GM18520 (cell line): ENCODE results near the gene ADGRA3.
A peak's percentile ranks its signal among the peaks of the same experiment; 100 is the strongest.

Experiments used
- ATAC-seq: cut with Tn5 transposase; IDR thresholded peaks from one replicate; pipeline ENCODE4 v1.9.1; 2021; ENCODE audit not compliant: unreplicated experiment

ADGRA3 gene

DNA sequence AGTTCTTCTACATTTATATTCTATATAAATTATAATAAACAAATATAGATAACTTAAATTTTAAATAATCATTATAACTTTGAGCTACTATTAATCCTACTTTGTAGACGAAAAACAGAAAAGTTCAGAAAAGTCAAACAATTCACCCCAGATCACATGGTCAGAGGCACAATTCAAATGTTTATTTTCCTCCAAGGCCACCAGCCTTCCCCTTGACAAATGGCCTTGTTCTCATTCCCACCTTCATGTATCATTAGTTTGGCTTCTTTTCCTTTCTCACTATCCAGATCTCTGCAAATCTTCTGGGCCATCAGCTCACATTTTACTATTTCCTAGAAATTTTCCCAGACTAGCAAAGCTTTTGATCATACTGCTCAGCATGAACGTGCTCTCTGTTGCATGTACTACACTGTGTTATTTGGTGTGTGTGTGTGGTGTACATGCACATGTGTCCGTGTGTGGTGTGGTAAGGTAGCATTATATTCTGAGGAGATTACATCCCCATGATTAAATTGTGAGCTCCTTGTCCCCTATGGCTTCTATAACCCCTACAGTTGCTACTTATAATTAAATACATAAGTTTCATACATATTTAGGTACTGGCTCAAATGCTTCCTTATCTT, 61.5 kb downstream of the ADGRA3 start:
- ATAC-seq, result no peak

DNA sequence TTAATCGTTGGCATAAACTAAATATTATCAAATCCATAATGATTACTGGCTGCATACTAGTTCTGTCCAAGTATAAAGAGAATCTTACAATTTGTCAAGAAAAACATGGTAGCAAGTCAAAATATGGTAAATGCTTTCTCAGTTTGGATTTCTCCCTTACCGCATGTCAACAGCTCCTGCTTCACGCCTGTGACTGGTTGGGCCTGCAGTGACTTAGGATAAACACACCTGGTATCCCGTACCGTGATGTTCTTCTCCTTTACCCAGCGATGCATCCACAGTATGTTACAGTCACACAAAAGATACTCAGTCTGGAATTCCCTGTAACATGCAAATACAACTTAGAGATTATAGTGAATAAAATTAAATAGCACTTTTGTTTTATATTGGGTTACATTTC, 71.1 kb downstream of the ADGRA3 start:
- ATAC-seq, result no peak

DNA sequence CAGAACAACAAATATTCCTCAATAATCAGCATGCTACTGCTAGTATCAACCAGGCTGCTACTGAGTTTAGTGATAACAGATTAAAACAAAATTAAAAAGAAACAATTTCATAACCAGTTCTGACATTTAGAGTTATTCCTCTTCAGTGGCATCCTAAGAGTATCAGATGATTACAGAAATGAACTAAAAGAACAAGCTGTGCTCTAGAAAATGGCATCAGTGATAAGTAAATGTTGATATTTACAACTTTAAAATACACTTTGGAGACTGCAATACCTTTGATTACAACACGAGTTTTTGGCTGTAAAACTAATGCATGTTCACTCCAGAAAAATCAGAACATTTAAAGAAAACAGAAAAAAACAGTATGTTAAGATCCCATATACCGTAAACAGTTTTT, 72.9 kb downstream of the ADGRA3 start:
- ATAC-seq, result no peak

DNA sequence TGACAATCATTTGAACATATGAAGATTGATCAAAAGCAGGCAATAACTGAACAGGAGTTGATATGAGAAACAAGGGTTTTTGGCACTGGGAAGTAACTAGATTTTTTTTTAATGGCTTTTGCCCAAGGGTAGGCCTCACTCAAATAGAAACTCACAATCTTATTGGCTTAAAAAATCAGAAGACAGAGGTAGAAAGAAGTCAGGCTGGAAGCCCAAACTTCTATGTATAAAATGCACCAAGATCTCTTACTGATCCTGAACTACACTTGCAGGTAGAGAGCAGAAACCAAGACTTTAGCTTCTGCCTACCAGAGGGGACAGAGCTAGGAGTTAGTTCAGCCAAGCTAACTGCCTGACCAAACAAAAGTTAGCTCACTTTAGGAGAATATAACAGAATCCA, 74.9 kb downstream of the ADGRA3 start:
- ATAC-seq, result no peak

DNA sequence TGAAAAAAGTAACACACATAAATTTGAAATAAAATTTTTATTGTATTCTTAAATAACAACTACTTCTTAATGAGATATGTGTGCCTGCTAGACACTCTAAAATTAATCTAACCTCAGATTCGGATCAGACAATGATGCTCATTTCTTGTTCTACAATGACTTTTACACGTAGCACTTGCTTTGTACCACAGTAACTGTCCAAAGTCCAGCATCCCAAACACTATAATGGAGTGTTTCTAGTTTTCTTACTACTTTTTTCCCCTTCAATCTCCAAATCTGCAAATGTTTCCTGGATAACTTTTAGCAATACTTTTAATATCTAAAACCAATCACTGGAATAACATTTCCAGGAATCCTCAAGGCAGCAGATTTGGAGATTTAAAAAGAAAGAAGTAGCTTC, 75.9 kb downstream of the ADGRA3 start:
- no peak for ATAC-seq

DNA sequence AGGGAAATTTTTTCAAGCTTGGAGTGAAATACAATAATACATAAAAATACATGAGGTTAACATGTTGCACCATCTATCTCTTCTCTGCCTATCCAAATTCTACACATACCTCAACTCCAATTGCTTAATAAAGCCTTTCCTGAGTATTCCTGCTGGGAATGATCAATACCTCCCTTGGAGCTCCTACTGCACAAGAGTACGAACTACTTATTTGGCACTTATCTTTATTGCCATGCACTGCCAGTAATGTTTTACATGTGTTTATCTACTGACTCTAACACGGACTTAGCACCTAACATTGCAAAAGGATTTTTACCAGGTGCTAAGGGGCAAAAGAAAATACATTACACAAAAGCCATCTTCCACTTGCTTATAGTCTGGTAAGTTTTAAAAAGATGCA, 80.2 kb downstream of the ADGRA3 start:
- no peak for ATAC-seq

DNA sequence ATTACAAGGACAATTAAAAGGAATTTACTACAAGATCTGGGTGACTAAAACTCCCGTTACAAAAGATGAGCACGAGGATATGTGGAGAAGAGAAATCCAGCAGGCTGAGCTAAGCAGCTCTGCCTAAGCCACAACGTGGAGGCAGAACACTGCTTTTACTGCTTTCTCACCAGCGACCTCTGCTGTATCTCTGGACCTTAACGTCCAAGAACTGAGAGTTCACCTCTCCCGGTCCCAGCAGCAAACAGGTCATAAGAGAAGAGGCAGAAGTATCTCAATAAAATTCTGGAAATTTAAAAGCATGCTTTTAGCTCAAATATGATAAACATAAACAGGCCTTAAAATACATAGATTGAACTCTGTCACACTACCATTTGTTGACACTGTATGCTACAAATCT, 81.0 kb downstream of the ADGRA3 start:
- ATAC-seq, result no peak

DNA sequence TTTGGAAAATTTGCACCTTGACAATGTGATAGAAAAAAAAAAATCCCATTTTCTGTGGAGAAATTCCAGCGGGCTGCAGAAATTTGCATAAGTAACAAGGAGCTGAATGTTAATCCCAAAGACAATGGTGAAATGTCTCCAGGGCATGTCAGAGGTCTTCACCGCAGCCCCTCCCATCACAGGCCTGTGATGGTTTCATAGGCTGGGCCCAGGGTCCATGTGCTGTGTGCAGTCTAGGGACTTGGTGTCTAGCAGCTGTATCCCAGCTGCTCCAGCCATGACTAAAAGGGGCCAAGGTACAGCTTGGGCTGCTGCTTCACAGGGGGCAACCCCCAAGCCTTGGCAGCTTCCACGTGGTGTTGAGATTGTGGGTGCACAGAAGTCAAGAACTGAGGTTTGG, 85.2 kb downstream of the ADGRA3 start:
- no peak for ATAC-seq

DNA sequence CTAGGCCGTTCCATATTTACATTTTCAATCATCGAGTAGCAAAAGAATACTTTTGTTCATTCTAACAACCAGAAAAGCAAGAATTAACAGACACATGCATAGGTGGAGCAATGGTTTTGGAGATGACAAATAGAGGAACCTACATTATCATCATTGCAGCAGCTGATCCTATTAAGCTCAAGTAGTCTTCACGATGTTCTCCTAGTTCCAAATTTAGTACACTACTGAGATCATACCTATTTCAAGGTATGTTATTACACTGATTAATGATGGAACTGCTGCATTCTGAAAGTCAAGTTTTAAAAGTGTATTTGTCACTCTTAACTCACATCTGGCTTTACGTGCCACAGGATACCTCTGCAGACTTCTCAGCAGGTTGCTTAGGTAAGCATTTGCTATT, 87.4 kb downstream of the ADGRA3 start:
- ATAC-seq, result no peak

DNA sequence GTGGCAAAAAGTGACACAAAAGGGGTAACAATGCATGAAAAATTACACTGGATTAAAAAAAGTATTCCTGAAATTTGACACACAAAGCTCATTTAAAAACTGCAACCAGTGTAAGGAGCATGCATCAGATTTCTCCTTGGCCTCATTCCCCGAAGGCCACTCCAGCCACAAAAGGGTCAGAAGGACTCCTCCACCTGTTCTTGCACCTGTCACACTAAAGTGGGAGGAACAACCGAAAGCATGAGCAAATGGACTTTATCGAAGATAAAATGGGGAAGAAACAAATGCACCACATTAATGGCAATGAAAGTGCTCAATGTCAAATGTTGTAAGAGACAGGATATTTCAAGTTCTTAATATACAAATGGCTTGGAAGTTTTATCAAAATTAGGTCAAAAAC, 88.2 kb downstream of the ADGRA3 start:
- no peak for ATAC-seq

DNA sequence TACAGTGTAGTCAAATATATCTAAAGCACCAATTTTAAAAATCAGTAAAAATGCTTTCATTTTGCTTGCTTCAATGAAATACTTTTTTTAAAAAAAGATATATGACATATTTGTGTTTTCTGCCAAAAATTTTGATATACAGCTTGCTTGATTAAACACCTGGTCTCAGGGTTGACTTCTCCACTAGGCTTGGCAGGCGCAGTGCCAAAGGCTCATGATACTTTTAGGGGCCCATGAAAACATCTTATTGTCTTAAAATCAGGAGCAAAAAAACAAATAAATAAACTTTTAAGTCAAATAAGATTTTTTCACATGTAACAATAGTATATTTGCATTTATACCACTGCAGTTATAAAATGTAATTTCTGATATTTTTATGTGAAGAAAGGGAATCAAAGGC, 95.6 kb downstream of the ADGRA3 start:
- ATAC-seq, result no peak

DNA sequence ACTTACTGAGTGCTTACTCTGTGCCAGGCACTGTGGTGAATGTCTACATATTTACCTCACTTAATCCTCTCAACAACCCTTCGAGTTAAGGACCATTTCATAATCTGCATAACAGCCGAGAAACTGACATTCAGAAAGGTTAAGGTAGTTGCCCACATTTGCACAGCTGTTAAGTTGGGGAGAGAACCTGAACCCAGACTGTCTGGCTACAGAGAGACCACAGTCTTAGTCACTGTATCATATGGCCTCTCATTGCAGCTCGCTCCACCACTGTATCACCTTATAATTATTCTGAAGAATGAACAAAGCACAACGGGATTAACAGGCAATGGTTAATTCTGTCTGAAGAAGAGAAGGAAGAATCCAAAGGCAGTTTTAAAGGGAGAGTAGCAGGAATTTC, 98.5 kb downstream of the ADGRA3 start:
- no peak for ATAC-seq

DNA sequence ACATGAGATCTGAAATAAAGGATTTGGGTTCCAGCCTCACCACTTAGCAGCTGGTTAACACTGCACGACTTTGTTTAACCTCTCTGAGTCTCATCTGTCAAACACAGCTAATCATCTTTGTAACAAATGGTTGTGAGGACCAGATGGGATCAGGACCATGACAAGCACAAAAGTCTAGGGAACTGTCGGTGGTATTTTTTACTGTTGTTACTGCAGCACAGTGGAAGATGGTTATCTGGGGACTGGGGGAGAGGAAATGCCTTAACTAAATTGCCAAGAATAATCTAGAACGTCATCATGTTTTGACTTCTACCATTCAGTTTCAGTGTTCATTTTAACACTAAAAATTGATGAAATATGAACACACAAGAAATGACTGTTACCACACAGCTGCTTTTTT, 99.5 kb downstream of the ADGRA3 start:
- no peak for ATAC-seq

DNA sequence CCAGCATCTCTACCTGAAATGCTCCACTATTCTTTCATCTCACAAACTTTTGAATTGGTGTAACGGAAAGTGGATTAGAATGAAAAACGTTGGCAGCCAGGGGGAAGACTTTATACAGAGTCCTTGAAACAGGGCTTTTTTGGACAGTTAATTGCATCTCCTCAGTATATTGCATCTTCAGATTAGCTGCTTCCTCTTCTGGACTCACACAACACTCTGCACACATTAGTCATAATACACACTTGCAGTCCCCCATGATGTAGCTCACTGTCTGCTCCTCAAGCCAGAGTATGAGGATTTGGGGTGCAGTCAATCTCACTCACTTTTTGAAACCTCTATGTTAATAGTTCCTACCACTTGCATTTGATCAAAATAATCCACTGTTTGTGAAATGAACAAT, 101.0 kb downstream of the ADGRA3 start:
- ATAC-seq, result no peak

DNA sequence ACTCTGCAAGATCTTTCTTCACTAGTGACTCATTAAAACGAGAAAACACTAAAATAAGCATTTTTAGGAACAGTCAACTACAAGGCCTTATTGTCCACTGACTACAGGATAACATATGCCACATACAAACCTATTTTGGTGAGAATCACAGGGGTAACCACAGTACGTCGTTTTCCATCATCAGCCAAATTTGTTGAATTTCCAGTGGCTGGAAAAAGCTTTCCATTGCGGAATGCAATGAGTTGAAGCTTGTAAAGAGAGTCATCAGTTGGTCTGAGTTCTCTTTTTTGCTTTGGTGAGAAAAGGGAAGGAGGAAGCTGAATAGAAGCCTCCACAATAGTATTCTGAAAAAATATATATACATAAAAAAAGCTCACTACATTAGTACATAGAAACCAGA, 102.4 kb downstream of the ADGRA3 start:
- ATAC-seq, result no peak

DNA sequence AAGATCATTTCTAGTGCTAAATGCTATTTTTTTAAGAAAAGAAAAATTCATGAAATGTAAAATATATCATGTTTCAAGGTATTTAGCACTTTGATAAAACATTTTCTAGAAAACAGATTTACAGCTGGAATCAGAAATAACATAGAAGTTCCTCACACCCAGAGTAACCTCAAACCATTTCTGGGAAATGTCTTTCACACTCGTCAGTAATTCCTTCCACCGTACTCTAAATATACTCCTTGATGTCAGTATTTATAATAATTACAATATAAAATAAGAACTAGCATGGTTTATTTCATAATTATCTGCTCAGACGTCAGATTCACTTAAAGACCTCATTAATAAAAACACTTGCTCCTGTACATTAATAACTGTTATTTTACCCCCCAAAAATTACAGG, 103.9 kb downstream of the ADGRA3 start:
- ATAC-seq, result no peak

DNA sequence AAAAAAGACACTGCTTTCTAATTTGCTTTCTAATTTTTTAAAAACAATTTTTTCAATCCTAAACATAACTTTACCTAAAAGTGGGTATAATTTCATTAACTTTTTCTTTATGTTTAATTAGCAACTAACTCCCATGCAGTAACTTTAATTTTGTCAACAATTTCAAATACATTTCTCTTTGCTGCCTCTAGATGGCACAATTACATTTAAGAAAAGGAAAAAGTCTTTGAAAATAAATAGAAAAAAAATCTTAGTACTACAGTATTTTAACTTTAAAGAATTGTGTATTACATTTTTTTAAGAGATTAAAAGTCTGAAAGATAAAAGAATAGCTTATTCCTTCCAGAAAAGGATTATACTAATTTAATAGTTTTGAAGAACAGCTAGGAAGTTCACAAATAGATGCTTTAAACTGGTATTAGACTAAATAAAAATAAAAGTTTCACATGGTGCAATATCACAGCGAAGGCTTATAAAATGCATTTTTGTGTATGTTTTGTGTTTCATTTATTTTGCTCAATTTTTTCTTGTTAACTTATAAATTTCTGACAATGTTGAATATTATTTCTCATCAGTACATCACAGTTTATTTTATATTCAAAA, 105.1 kb downstream of the ADGRA3 start:
- no peak for ATAC-seq

DNA sequence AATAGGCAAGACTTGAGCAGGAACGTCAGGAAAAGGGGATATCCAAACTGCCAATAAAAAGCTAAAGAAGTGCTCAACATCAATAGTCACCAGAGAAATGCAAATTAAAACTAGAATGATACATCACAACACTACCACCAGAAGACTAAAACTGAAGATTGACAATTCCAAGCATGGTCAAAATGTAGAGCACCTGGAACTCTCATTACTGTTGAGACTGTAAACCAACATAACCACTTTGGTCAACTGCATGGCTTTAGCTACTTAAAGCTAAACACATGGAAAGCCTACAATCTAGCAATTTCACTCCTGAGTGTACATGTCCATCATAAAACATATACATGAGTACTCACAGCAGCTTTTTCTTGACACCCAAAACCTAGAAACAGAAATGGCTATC, 107.4 kb downstream of the ADGRA3 start:
- ATAC-seq, result no peak

DNA sequence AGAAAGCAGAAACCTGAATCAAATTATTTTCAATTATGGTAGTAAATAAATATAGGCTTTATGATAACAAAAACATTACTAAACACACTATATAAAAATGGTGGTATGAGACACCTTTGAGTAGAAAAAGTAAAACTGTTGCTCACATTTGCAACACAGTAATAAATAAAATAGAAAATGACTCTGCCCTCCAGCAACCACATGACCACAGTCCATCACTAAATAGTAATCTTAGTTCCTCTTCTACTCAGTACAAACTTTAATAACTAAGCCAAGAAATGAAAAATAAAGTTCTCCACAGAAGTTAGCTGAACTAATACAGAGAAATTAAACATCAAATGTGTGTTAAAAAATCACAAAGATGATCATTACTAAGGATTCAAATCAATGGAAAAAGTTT, 108.5 kb downstream of the ADGRA3 start:
- no peak for ATAC-seq

DNA sequence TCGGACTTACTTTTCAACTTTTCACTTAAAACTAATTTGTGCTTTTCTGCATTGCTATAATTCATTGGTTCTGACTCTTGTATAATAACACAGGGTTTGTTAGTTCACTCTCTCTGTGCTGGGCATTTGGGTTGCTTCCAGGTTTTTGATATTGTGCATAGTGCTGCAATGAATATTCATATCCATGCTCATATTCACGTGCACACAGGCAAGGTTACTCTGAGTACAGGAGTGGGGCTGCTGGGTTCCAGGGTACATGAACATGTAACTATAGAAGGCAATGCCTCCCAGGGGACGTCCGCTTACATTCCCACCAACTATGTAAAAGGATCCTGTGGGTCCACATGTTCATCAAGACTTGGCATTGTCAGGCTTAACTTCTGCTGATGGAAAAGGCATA, 117.2 kb downstream of the ADGRA3 start:
- no peak for ATAC-seq

DNA sequence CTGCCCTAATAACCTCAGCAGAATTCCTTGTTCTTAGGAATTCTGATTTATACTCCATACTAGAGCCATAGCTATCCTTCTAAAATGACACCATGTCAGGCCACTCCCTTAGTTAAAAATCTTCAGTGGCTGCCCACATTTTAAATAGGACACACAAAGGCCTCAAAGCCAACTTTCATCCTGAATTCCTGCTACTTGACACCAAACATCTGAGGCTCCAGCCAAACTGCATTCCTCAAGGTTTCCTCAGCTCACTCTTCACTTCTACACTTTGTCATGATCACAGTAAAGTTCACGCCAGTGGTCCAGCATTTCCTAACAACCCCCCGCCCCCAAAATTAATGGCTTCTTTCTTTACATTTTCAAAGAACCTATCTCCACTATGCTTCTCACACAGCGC, 124.3 kb downstream of the ADGRA3 start:
- ATAC-seq, result no peak

DNA sequence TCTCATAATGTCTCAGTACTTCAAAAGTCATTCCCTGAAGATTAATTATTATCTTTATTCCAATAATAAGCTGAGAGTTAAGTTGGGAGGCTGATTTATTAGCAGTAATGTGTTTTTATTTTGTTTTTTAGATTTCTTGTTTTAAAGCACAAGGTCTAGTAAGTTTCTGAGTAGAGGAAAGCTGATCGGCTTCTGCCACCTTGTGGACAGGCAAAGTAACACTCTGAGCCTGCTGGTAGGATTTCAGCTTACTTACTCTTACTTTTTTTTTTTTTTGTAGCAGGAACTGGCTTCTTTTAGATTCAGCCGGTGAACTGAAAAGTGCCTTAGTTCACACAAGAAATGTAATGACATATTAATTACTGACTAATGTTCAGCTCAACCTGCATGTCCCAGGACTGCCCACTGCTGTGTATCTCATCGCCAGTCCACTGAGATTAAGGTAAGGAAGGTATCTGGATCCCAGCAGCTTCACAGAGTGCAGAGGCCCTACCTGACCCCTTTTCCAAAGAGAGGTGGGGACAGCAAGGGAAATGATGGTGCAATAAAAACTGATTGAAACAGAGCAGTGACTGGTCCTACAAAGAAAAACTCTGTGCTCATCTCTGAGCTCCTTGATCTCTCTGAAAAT, 126.5 kb downstream of the ADGRA3 start:
- ATAC-seq, result peak; percentile 72

DNA sequence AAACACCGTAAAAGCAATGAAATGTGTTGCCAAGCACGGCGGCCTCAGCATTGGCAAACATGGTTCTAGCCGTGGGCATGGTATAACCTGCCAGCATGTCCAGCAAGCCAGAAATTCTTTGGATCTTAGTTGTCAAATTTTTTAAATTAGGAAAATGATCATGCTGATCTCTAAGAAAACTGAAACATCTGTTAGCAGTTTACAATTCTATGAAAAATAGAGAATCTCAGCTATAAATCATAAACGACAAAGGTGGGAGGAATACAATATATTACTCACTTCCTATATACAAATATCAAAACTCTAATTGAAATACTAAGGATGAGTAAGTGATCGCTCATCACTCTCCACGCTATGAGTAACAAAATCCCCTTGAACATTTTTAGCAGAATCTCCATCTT, 130.3 kb downstream of the ADGRA3 start:
- no peak for ATAC-seq
